Brain microvascular endothelial cell (primary cell): Measurements from ENCODE around the gene PLCB2.

Experiments used
- DNase-seq: peaks from one replicate; pipeline ENCODE4 v3.0.0-alpha.2; 2020
- H3K27ac ChIP-seq: fragments of 250-450 bp; sonication (Bioruptor Pico); 2 replicates; pipeline ENCODE4 v1.5.1; 2020; ENCODE audit warnings: mild to moderate bottlenecking, moderate library complexity
- H3K27me3 ChIP-seq: fragments of 250-450 bp; sonication (Bioruptor Pico); replicated peaks from 2 replicates; pipeline ENCODE4 v1.5.1; 2020; ENCODE audit warnings: mild to moderate bottlenecking
- H3K36me3 ChIP-seq: fragments of 250-450 bp; sonication (Bioruptor Pico); replicated peaks from 2 replicates; pipeline ENCODE4 v1.5.1; 2020; ENCODE audit warnings: mild to moderate bottlenecking
- H3K4me3 ChIP-seq: 2 replicates; pipeline ENCODE4 v1.5.1; 2011; ENCODE audit warnings: low read depth, mild to moderate bottlenecking, control low read depth, low read length, moderate library complexity
- CTCF ChIP-seq: IDR thresholded peaks from 2 replicates; pipeline ENCODE4 v1.5.1; 2011; ENCODE audit warnings: low read depth, mild to moderate bottlenecking, moderate library complexity, low read length, control low read depth, inconsistent platforms; ENCODE audit errors: missing control alignments
- in situ Hi-C: cut with HindIII; loops from 2 replicates; pipeline ENCODE4 v1.10.0; 2017; ENCODE audit warnings: low sequenced_read_pairs, low pct_ligation_motif_present

PLCB2 gene

GRCh38 chr15:40296561-40297230 lies 11.0 kb downstream of the PLCB2 start:
- no peaks in the 10 kb centered on the region for H3K36me3 ChIP-seq
- no peak overlapping the region for H3K4me3 ChIP-seq
- no peak for DNase-seq
- in situ Hi-C loops, result no loop called here
- no peak overlapping the region for H3K27ac ChIP-seq
- no peak for TF ChIP-seq CTCF
- H3K27me3 ChIP-seq, result peaks cover 5% of the 10 kb centered on the region

- no peak overlapping the region for H3K4me3 ChIP-seq
- in situ Hi-C loops, result no loop called here
- peaks cover 8% of the 10 kb centered on the region for H3K27me3 ChIP-seq
- TF ChIP-seq CTCF, result no peak
- no peak overlapping the region for H3K27ac ChIP-seq
- H3K36me3 ChIP-seq, result no peaks in the 10 kb centered on the region
- no peak for DNase-seq
These were observed 11.7 kb downstream of the PLCB2 start for GRCh38 chr15:40295877-40296560.

GRCh38 chr15:40295297-40295696 lies 12.4 kb downstream of the PLCB2 start:
- TF ChIP-seq CTCF, result no peak
- H3K4me3 ChIP-seq, result no peak overlapping the region
- DNase-seq, result no peak
- no peak overlapping the region for H3K27ac ChIP-seq
- H3K27me3 ChIP-seq, result peaks cover 8% of the 10 kb centered on the region
- no peaks in the 10 kb centered on the region for H3K36me3 ChIP-seq
- in situ Hi-C loops, result no loop called here

- Histone ChIP-seq H3K27ac (no peak overlapping the region), H3K4me3 (no peak overlapping the region), H3K27me3 (peaks cover 8% of the 10 kb centered on the region), H3K36me3 (no peaks in the 10 kb centered on the region)
- no peak for TF ChIP-seq CTCF
- no peak for DNase-seq
- in situ Hi-C loops, result no loop called here
These were observed 13.5 kb downstream of the PLCB2 start for GRCh38 chr15:40293905-40294895.

GRCh38 chr15:40293006-40293405 lies 14.7 kb downstream of the PLCB2 start:
- H3K36me3 ChIP-seq, result no peaks in the 10 kb centered on the region
- no peak overlapping the region for H3K27ac ChIP-seq
- DNase-seq, result no peak
- H3K4me3 ChIP-seq, result no peak overlapping the region
- H3K27me3 ChIP-seq, result peaks cover 8% of the 10 kb centered on the region
- in situ Hi-C loops, result no loop called here
- no peak for TF ChIP-seq CTCF
